Mesodermal cell (in vitro differentiated cells): ENCODE data around the gene RPL12.

ENCODE experiments used
- H3K27ac ChIP-seq: 2 replicates; pipeline ENCODE4 v1.7.0; 2013; ENCODE audit warnings: mild to moderate bottlenecking, low read depth, low read length, moderate library complexity; ENCODE audit not compliant: severe bottlenecking
- H3K36me3 ChIP-seq: 2 replicates; pipeline ENCODE4 v1.7.1; 2013; ENCODE audit warnings: mild to moderate bottlenecking, low read length, moderate library complexity; ENCODE audit not compliant: control insufficient read depth, insufficient read depth
- H3K4me1 ChIP-seq: one replicate; pipeline ENCODE4 v1.7.1; 2013; ENCODE audit warnings: mild to moderate bottlenecking, low read length; ENCODE audit not compliant: insufficient read depth, control insufficient read depth, poor library complexity, severe bottlenecking
- H3K4me3 ChIP-seq: 2 replicates; pipeline ENCODE4 v1.7.0; 2013; ENCODE audit warnings: low read length, control low read depth, mild to moderate bottlenecking; ENCODE audit not compliant: insufficient read depth, poor library complexity, severe bottlenecking; ENCODE audit errors: extremely low read depth
- H3K9me3 ChIP-seq: 2 replicates; pipeline ENCODE4 v1.7.1; 2013; ENCODE audit warnings: mild to moderate bottlenecking, low read length, moderate library complexity; ENCODE audit not compliant: control insufficient read depth
- WGBS, 2 experiments: methylation state at CpG; one replicate each; pipeline ENCODE4 v1.1.5; 2013; ENCODE audit warnings: missing lambda C conversion rate in 2 of 2; ENCODE audit not compliant: insufficient coverage in 2 of 2; 5-methylcytosine and 5-hydroxymethylcytosine counted together

The RPL12 gene

DNA sequence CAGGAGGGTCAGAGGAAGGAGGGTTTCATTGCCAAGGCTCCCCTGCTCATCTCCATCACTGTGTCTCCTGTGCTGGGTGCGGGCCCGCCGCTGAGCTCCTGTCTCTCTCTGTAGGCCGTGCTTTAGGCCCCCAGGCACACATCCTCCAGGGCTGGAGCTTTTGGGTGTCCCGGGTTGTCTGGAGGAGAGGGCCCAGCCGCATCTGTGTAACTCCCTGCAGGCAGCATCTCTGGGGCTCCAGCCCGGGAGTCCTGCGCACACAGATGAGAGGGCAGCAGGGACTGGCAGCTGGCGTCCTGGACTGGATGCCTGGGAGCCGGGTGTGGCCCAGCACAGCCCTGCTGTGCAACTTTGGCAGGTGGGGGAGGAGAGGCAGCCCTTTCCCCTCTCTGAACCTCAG, 40.3 kb upstream of the RPL12 start:
- WGBS, 2 experiments: 95 to 98% methylated on average over 9 to 10 of the region's 10 CpGs

GRCh38 chr9:127490535-127491230, 39.5 kb upstream of the RPL12 start:
- H3K4me1 ChIP-seq: no peaks in the 10 kb centered on the region
- no peak overlapping the region for H3K27ac ChIP-seq
- H3K4me3 ChIP-seq: no peak overlapping the region
- H3K36me3 ChIP-seq: peaks cover 52% of the 10 kb centered on the region
- 90 to 96% methylated on average over 5 to 9 of the region's 9 CpGs for WGBS, 2 experiments
- no peaks in the 10 kb centered on the region for H3K9me3 ChIP-seq

More for the DNA sequence above, 40.3 kb upstream of the RPL12 start:
- no peaks in the 10 kb centered on the region for H3K4me1 ChIP-seq
- H3K9me3 ChIP-seq: no peaks in the 10 kb centered on the region
- H3K36me3 ChIP-seq: peaks cover 54% of the 10 kb centered on the region
- no peak overlapping the region for H3K27ac ChIP-seq
- no peak overlapping the region for H3K4me3 ChIP-seq

- Histone ChIP-seq H3K4me1 (no peaks in the 10 kb centered on the region), H3K4me3 (no peak overlapping the region), H3K27ac (no peak overlapping the region), H3K36me3 (peaks cover 46% of the 10 kb centered on the region), H3K9me3 (no peaks in the 10 kb centered on the region)
- WGBS, 2 experiments: 71 to 77% methylated on average over 12 to 16 of the region's 22 CpGs
These were observed 38.4 kb upstream of the RPL12 start for GRCh38 chr9:127489471-127490115.

DNA sequence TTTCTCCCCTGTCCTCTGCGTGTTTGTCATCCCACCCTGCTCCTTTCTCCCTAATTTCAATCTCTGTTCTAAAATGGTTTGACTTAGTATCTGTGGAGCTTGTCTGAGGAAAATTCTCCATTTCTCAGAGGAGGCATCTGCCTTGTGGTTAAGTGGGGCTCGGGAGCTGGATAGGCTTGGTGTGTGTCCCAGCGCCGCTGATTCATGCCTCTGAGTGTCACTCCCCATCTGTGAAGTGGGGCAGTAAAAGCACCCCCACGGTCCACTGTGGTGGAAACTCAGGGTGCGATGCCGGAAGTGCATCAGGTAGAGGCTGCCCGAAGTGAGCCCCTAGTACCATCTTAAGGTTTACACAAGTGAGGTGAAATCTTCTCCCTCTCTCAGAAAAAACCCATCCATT, 37.7 kb upstream of the RPL12 start:
- Histone ChIP-seq H3K9me3 (no peaks in the 10 kb centered on the region), H3K27ac (no peak overlapping the region), H3K36me3 (peaks cover 42% of the 10 kb centered on the region), H3K4me3 (no peak overlapping the region), H3K4me1 (no peaks in the 10 kb centered on the region)
- WGBS, 2 experiments: 84 to 85% methylated on average over 5 to 7 of the region's 8 CpGs

DNA sequence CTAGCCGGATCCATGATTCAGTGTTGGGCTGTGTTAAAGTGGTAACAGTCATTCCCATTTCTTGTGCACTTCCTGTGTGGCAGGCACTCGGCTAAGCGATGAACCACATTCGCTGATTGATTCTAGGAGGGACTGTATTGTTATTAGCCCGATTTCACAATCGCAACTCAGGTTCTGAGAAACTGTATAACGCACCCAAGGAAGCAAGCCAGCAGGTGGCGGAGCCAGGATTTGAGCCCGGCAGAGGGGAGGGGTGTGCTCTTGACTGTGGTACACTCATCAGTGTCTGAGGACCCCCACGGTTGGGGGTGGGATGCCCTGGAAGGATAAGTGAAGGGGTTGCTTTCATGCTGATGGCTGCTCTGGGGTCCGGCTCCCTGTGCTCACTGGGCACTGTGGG, 34.8 kb upstream of the RPL12 start:
- Histone ChIP-seq H3K27ac (no peak overlapping the region), H3K36me3 (peaks cover 37% of the 10 kb centered on the region), H3K9me3 (no peaks in the 10 kb centered on the region), H3K4me1 (no peaks in the 10 kb centered on the region), H3K4me3 (no peak overlapping the region)
- WGBS, 2 experiments: 91 to 95% methylated on average over 11 of the region's 11 CpGs

DNA sequence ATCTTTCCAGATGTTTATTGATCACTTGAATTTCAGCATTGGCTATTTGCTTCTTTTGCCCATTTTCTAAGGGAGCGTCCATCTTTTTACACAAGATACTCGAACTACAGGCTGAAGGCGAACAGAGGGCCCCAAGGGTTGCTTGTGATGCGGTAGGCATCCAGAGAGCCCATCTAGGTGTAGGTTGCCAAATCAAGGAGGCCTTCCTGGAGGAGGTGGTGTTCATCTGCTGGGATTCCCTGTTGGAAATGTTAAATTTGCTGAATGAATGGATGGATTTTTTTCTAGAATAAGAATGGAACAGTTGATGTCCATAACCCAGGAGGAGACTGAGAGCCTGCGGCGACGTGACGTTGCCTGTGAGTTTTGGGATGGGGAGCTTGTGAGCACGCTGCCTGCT, 31.5 kb upstream of the RPL12 start:
- 95% methylated on average over 8 to 9 of the region's 9 CpGs for WGBS, 2 experiments
- Histone ChIP-seq H3K4me1 (no peaks in the 10 kb centered on the region), H3K36me3 (peaks cover 47% of the 10 kb centered on the region), H3K9me3 (no peaks in the 10 kb centered on the region), H3K27ac (no peak overlapping the region), H3K4me3 (no peak overlapping the region)

GRCh38 chr9:127479507-127480081, 28.4 kb upstream of the RPL12 start:
- H3K27ac ChIP-seq: no peak overlapping the region
- WGBS, 2 experiments: 90 to 91% methylated on average over 13 to 15 of the region's 17 CpGs

DNA sequence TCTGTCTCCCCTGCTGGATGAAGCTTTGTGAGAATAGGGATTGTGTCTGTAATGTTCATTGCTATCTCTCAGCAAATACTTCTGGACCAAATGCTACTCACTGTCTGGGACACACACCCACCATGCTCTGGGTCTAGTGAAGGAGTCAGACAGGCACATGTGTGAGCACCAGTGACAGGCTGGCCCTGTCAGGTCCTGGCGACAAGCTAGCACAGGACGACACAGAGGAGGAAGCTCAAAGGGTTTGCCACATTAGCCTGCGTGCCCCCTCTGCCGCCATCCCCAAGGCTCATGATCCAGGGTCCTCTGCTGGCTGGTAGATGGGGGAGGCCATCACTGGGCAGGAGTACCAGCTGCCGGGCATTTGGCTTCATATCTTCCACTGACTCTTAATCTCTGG, 23.4 kb upstream of the RPL12 start:
- Histone ChIP-seq H3K4me1 (no peaks in the 10 kb centered on the region), H3K4me3 (no peak overlapping the region), H3K36me3 (peaks cover 28% of the 10 kb centered on the region), H3K27ac (no peak overlapping the region), H3K9me3 (no peaks in the 10 kb centered on the region)
- 92 to 94% methylated on average over 4 of the region's 5 CpGs for WGBS, 2 experiments

More at GRCh38 chr9:127479507-127480081, 28.4 kb upstream of the RPL12 start:
- no peak overlapping the region for H3K4me3 ChIP-seq
- H3K9me3 ChIP-seq: no peaks in the 10 kb centered on the region
- peaks cover 37% of the 10 kb centered on the region for H3K36me3 ChIP-seq
- no peaks in the 10 kb centered on the region for H3K4me1 ChIP-seq

GRCh38 chr9:127473932-127474331, 22.7 kb upstream of the RPL12 start:
- 89 to 95% methylated on average over 3 to 4 of the region's 4 CpGs for WGBS, 2 experiments

DNA sequence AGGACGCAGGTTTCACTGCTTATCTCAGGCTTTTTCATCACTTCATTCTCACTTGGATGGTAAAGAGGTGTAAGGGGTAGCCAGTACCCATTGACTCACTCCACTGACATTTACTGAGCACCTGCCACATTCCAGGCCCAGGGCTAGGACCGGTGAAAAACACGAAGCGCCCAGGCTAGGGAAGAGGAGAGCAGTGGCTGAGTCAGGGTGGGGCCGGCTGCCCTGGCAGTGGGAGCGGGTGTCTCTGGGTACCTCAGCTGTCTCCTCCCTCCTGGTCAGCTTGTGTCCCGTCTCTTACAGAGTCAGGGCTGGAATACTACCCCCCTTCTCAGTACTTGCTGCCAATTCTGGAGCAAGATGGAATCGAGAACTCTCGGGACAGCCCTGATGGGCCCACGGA, 22.3 kb upstream of the RPL12 start:
- peaks cover 17% of the 10 kb centered on the region for H3K36me3 ChIP-seq
- H3K4me3 ChIP-seq: no peak overlapping the region
- H3K4me1 ChIP-seq: no peaks in the 10 kb centered on the region
- no peak overlapping the region for H3K27ac ChIP-seq
- WGBS, 2 experiments: 92 to 98% methylated on average over 5 to 7 of the region's 10 CpGs
- H3K9me3 ChIP-seq: no peaks in the 10 kb centered on the region

More at GRCh38 chr9:127473932-127474331, 22.7 kb upstream of the RPL12 start:
- Histone ChIP-seq H3K9me3 (no peaks in the 10 kb centered on the region), H3K27ac (no peak overlapping the region), H3K4me3 (no peak overlapping the region), H3K36me3 (peaks cover 21% of the 10 kb centered on the region), H3K4me1 (no peaks in the 10 kb centered on the region)

DNA sequence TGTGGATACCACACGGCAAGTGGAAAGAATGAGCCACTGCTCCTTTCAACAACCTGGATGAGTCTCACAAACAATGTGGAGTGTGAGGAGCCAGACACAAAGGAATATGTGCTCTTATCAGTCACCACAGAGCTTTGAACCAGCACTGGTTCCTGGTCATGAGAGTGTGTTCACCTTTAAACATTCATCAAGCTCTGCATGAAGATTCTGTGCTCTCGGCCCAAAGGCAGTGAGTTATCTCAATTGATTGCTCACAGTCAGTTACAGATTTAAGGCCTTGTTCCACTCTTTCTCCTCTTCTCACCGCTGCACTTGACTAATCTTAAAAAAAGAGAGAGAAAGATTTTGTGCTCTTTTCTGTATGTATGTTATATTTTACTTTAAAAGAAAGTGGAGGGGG, 19.5 kb upstream of the RPL12 start:
- Histone ChIP-seq H3K4me3 (no peak overlapping the region), H3K36me3 (peaks cover 24% of the 10 kb centered on the region), H3K9me3 (no peaks in the 10 kb centered on the region), H3K27ac (no peak overlapping the region), H3K4me1 (no peaks in the 10 kb centered on the region)
- 100% methylated on average over 2 of the region's 3 CpGs for WGBS, 2 experiments
